Measurements from ENCODE around the gene RGMA. TPM values are rescaled to one million over a fixed set of nuclear protein-coding genes. Genes with fewer than 3 reads are reported as not detected.

RGMA gene
- total RNA-seq, 4 donors from 2014 or later: 28.2 to 110 (median 45.6) TPM

DNA sequence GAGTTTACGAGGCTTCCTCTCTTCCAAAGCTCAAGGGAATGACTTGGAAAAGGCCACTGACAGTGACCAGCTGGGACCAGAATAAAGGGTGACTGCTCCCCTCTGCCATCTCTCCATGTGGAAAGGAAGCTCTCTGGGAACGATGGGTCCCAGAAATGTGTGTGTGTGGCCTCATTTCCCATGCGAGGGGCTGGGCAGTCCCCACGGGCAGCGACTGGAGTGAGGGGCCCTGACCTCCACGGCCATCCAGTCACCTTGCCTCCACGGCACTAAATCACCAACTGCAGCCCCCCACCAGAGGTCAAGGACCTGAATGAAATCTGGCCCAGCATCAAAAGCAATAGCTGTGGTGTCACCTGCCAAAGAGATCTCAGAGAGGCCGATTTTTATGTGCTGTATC is 29.6 kb downstream of the RGMA start:
- DNase-seq (ENCODE audit: low spot score in 2 of 2): no peak
- TF ChIP-seq, protein P1, sequence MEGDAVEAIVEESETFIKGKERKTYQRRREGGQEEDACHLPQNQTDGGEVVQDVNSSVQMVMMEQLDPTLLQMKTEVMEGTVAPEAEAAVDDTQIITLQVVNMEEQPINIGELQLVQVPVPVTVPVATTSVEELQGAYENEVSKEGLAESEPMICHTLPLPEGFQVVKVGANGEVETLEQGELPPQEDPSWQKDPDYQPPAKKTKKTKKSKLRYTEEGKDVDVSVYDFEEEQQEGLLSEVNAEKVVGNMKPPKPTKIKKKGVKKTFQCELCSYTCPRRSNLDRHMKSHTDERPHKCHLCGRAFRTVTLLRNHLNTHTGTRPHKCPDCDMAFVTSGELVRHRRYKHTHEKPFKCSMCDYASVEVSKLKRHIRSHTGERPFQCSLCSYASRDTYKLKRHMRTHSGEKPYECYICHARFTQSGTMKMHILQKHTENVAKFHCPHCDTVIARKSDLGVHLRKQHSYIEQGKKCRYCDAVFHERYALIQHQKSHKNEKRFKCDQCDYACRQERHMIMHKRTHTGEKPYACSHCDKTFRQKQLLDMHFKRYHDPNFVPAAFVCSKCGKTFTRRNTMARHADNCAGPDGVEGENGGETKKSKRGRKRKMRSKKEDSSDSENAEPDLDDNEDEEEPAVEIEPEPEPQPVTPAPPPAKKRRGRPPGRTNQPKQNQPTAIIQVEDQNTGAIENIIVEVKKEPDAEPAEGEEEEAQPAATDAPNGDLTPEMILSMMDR (IDR thresholded peaks at IDR 0.05): no peak
- 64 to 74% methylated on average over 8 of the region's 8 CpGs for WGBS, 2 donors
- H3K4me1 ChIP-seq: peaks cover 0 to 88% (median 8%) of the 10 kb centered on the region in 4 donors
- H3K27me3 ChIP-seq: no peaks in the 10 kb centered on the region
- H3K9me3 ChIP-seq: no peaks in the 10 kb centered on the region
- H3K36me3 ChIP-seq: peaks cover 0 to 12% (median 0%) of the 10 kb centered on the region in 3 donors
- H3K4me3 ChIP-seq: no peak overlapping the region
- H3K27ac ChIP-seq: peak overlapping the region in 1 of 4 donors; percentile 6

DNA sequence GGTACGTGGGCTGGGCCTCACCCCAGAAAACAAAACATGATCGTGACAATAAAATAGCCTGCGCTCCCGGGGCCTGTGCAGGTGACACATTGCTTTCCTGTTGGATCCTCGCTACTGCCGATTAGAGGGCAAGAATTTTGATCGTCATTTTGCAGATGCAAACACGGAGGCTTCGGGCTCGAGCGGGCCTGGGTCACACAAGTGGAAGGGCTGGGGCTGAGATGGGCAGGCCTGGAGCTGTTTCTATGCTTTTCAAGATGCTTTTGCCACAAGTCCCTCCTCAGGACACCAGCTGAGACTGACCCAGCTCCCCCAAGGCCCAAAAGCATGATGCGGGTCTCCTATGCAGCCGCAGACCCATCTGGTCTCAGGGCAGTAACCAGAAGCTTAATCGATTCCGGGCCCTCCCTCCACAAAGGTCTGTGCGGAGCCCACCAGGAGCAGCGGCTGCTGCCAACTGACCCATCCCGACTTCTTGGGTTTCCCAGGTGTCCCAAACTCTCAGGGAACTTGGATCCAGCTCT is 30.0 kb downstream of the RGMA start:
- no peak overlapping the region for H3K27ac ChIP-seq

DNA sequence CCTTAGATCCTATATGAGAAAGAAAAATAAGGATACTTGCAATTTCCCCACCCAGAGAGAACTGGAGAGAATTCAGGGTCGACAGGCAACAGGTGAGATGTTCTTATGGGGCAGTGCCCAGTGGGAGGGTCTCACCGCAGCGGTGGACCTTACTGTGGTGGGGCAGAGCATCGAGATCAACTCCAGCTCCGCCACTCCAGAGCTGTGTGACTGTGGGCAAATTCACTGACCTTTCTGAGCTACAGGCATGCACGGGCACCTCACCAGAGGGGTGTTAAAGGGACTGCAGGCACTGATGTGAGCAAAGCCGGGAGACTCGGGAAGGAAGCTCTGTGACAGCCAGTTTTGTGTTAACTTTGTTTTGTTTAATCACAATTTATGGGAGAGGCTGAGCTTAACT is 30.9 kb downstream of the RGMA start:
- Histone ChIP-seq H3K4me1 (peaks cover 0 to 75% (median 8%) of the 10 kb centered on the region in 4 donors), H3K27ac (no peak overlapping the region), H3K36me3 (peaks cover 0 to 16% (median 0%) of the 10 kb centered on the region in 3 donors), H3K9me3 (no peaks in the 10 kb centered on the region), H3K4me3 (no peak overlapping the region), H3K27me3 (no peaks in the 10 kb centered on the region)
- WGBS, 2 donors: 72 to 73% methylated on average over 8 of the region's 8 CpGs
- no peak for TF ChIP-seq POLR2A (IDR thresholded peaks at IDR 0.05)
- TF ChIP-seq, protein P1 (IDR thresholded peaks at IDR 0.05): no peak
- no peak for TF ChIP-seq EP300 (IDR thresholded peaks at IDR 0.05)
- DNase-seq (ENCODE audit: low spot score in 2 of 2): no peak

More for the DNA sequence above, 30.0 kb downstream of the RGMA start:
- 72 to 79% methylated on average over 18 of the region's 18 CpGs for WGBS, 2 donors
- Histone ChIP-seq H3K4me3 (no peak overlapping the region), H3K4me1 (peaks cover 0 to 83% (median 8%) of the 10 kb centered on the region in 4 donors), H3K27me3 (no peaks in the 10 kb centered on the region), H3K9me3 (no peaks in the 10 kb centered on the region), H3K36me3 (peaks cover 0 to 15% (median 0%) of the 10 kb centered on the region in 3 donors)
- no peak for DNase-seq (ENCODE audit: low spot score in 2 of 2)
- TF ChIP-seq EP300 (IDR thresholded peaks at IDR 0.05): no peak
- TF ChIP-seq POLR2A (IDR thresholded peaks at IDR 0.05): no peak
- TF ChIP-seq, protein P1 (IDR thresholded peaks at IDR 0.05): no peak

DNA sequence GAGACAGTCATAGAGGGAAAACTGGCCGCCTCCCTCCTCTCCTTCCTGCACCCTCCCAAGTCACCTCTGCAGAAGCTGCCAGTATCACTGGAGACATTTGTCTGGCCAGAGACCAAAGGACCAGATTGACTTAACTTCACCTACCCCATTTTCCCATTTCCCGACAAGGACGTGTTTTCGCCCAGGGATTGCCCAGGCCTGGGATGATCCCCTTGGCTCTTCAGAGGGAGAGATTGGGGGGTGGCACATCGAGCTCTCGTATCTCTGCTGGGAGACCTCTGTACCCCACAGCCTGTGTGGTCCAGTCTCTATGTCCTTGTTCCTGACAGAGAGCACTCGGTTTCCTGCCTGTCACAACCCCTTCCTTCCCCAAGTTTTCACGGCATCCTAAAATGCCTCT is 31.4 kb downstream of the RGMA start:
- no peak for DNase-seq (ENCODE audit: low spot score in 2 of 2)
- TF ChIP-seq EP300 (IDR thresholded peaks at IDR 0.05) (no peak), POLR2A (IDR thresholded peaks at IDR 0.05) (no peak)
- TF ChIP-seq, protein P1 (IDR thresholded peaks at IDR 0.05): no peak
- Histone ChIP-seq H3K36me3 (peaks cover 0 to 21% (median 0%) of the 10 kb centered on the region in 3 donors), H3K4me1 (peaks cover 0 to 70% (median 8%) of the 10 kb centered on the region in 4 donors), H3K9me3 (no peaks in the 10 kb centered on the region), H3K4me3 (no peak overlapping the region), H3K27ac (peak overlapping the region in 1 of 4 donors; percentile 33), H3K27me3 (no peaks in the 10 kb centered on the region)
- 80 to 81% methylated on average over 8 of the region's 8 CpGs for WGBS, 2 donors

DNA sequence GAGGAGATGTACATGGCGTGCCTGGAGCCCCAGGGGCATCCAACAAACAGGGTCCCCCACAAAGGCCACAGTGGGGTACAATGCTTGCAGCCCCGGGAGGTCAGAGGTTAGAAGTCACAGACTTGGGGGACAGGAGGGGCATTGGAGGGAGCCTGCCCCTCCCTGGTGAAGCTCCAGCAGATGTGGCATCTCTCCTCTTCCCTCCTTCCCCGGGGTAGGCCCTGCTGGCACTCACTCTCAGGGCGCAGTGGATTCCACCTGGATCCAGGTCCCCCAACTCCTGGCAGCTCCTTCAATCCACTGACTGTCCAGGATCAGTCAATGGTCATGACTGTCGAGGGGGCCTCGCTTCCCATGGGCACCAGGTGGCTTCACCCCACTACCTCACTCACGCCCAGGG is 32.2 kb downstream of the RGMA start:
- 79 to 87% methylated on average over 6 to 7 of the region's 7 CpGs for WGBS, 2 donors

More for the DNA sequence above, 32.2 kb downstream of the RGMA start:
- Histone ChIP-seq H3K27me3 (no peaks in the 10 kb centered on the region), H3K36me3 (peaks cover 0 to 29% (median 0%) of the 10 kb centered on the region in 3 donors), H3K27ac (no peak overlapping the region), H3K4me1 (peaks cover 0 to 65% (median 8%) of the 10 kb centered on the region in 4 donors), H3K9me3 (no peaks in the 10 kb centered on the region), H3K4me3 (no peak overlapping the region)
- no peak for TF ChIP-seq EP300 (IDR thresholded peaks at IDR 0.05)
- TF ChIP-seq, protein P1 (IDR thresholded peaks at IDR 0.05): no peak
- no peak for TF ChIP-seq POLR2A (IDR thresholded peaks at IDR 0.05)
- no peak for DNase-seq (ENCODE audit: low spot score in 2 of 2)

All from tibial nerve (tissue), 4 donors.